ENCODE results near the gene FHIT. TPM values are rescaled to one million over a fixed set of nuclear protein-coding genes. Genes with fewer than 3 reads are reported as not detected.

FHIT gene
- total and polyA plus RNA-seq, 2 of the 4 experiments (the other 2 are of a cell fraction), result 0.07 TPM; not detected in 1

DNA sequence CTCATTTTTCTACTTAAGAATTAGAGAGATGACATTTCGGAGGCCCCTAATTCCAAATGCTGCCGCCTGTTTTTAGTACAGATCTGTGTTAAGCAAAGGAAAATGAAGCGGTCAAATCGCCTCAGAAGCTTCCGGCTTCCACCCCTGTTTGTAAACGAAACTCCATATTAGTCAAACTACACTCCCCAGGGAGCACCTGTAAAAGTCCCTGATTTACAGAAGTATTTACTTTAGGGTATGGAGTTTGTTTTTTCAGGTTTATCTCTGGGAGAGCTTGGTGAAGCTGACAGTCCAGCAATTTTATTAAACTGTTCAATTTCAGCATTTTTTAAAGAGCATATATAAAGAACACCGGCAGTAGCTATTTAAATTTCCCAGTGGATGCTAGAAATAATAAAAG lies 319.8 kb downstream of the FHIT start:
- peaks cover 2% of the 10 kb centered on the region; the same call in 1 of the 2 replicates for H3K9me3 ChIP-seq (ENCODE audit: control insufficient read depth, insufficient read depth, low read length)
- ChIA-PET CTCF (no interaction called here), POLR2A (ENCODE audit: unreplicated experiment) (no interaction called here)
- no peak overlapping the region for H4K8ac ChIP-seq (ENCODE audit: low read depth in 2 of 2, low read length in 2 of 2)
- no peak overlapping the region for H2AFZ ChIP-seq (replicated peaks; ENCODE audit: low read length, poor library complexity)
- no peak overlapping the region for H4K91ac ChIP-seq (ENCODE audit: insufficient read depth, low read depth, low read length)
- H3K4me1 ChIP-seq (ENCODE audit: control insufficient read depth, insufficient read depth, low read length), result no peaks in the 10 kb centered on the region
- DNase-seq, result no peak
- no peak overlapping the region for H3K9ac ChIP-seq (ENCODE audit: low read depth, low read length)
- no peak overlapping the region for H3K4ac ChIP-seq (ENCODE audit: low read depth, low read length)
- H4K20me1 ChIP-seq (ENCODE audit: insufficient read depth, low read length), result no peaks in the 10 kb centered on the region
- no peak overlapping the region for H2BK5ac ChIP-seq (ENCODE audit: low read depth, low read length, poor library complexity, severe bottlenecking)
- intact Hi-C loops (cut with micrococcal nuclease) (no loop called here), dilution Hi-C loops (cut with HindIII; ENCODE audit: low sequenced_read_pairs, unreplicated experiment) (no loop called here), in situ Hi-C loops (cut with MboI; ENCODE audit: low sequenced_read_pairs) (no loop called here)
- H3K79me1 ChIP-seq (ENCODE audit: low read depth in 1 of 2, low read length in 2 of 2), result no peaks in the 10 kb centered on the region
- H3K27me3 ChIP-seq (ENCODE audit: control insufficient read depth, insufficient read depth, low read length), result no peaks in the 10 kb centered on the region
- no peak overlapping the region for H2AK9ac ChIP-seq (replicated peaks; ENCODE audit: low read depth, low read length, poor library complexity)
- no peaks in the 10 kb centered on the region for H3K9me1 ChIP-seq (ENCODE audit: insufficient read depth, low read length)
- no TSS peak for BruUV-seq (replicated peaks)
- no CpG with 5 or more reads among the region's 7 CpGs for WGBS, 2 experiments (ENCODE audit: extremely low coverage in 2 of 2, insufficient read length in 1 of 2)
- no peak overlapping the region for H2BK120ac ChIP-seq (ENCODE audit: low read depth, low read length)
- no peak overlapping the region for H2BK20ac ChIP-seq (ENCODE audit: low read depth, low read length)
- no peaks in the 10 kb centered on the region for H3K36me3 ChIP-seq (ENCODE audit: control insufficient read depth, insufficient read depth, low read length)
- no peak for TF ChIP-seq MAFK (IDR thresholded peaks at IDR 0.05; ENCODE audit: low read depth, low read length)
- TF ChIP-seq RCOR1 (IDR thresholded peaks at IDR 0.05; ENCODE audit: insufficient replicate concordance, low read length), result no peak
- TF ChIP-seq, protein P1, sequence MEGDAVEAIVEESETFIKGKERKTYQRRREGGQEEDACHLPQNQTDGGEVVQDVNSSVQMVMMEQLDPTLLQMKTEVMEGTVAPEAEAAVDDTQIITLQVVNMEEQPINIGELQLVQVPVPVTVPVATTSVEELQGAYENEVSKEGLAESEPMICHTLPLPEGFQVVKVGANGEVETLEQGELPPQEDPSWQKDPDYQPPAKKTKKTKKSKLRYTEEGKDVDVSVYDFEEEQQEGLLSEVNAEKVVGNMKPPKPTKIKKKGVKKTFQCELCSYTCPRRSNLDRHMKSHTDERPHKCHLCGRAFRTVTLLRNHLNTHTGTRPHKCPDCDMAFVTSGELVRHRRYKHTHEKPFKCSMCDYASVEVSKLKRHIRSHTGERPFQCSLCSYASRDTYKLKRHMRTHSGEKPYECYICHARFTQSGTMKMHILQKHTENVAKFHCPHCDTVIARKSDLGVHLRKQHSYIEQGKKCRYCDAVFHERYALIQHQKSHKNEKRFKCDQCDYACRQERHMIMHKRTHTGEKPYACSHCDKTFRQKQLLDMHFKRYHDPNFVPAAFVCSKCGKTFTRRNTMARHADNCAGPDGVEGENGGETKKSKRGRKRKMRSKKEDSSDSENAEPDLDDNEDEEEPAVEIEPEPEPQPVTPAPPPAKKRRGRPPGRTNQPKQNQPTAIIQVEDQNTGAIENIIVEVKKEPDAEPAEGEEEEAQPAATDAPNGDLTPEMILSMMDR (conservative IDR thresholded peaks at IDR 0.05; ENCODE audit: low read depth, low read length), result no peak
- no peak for TF ChIP-seq BHLHE40 (IDR thresholded peaks at IDR 0.05; ENCODE audit: low read depth, low read length)
- TF ChIP-seq, protein P2, sequence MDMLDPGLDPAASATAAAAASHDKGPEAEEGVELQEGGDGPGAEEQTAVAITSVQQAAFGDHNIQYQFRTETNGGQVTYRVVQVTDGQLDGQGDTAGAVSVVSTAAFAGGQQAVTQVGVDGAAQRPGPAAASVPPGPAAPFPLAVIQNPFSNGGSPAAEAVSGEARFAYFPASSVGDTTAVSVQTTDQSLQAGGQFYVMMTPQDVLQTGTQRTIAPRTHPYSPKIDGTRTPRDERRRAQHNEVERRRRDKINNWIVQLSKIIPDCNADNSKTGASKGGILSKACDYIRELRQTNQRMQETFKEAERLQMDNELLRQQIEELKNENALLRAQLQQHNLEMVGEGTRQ (IDR thresholded peaks at IDR 0.05; ENCODE audit: low read depth, low read length), result no peak
- no peak overlapping the region for H3K23ac ChIP-seq (ENCODE audit: low read depth, low read length)
- H3K4me2 ChIP-seq (ENCODE audit: low read depth, low read length), result no peak overlapping the region
- no peak overlapping the region for H4K5ac ChIP-seq (ENCODE audit: low read depth, low read length)
- no peak overlapping the region for H2BK15ac ChIP-seq (ENCODE audit: low read depth, low read length)
- H2AK5ac ChIP-seq (ENCODE audit: low read depth, low read length), result no peak overlapping the region
- H3K14ac ChIP-seq (replicated peaks; ENCODE audit: low read depth, low read length), result no peak overlapping the region
- H3K56ac ChIP-seq (ENCODE audit: extremely low read depth, insufficient read depth, low read length), result no peak overlapping the region
- H3K27ac ChIP-seq (ENCODE audit: insufficient read depth, low read length), result no peak overlapping the region
- ATAC-seq (ENCODE audit: low read depth), result no peak
- no peak overlapping the region for H3K18ac ChIP-seq (ENCODE audit: low read depth, low read length)
- H3K4me3 ChIP-seq (ENCODE audit: insufficient read depth, low read depth, low read length), result no peak overlapping the region
